HG03469 (cell line): ENCODE data around the gene STARD5.

ENCODE experiments used
- ATAC-seq: cut with Tn5 transposase; IDR thresholded peaks from one replicate; pipeline ENCODE4 v1.9.1; 2021; ENCODE audit warnings: mild to moderate bottlenecking, moderate library complexity, moderate number of reproducible peaks; ENCODE audit not compliant: unreplicated experiment

The STARD5 gene

GRCh38 chr15:81314378-81314777 lies 9.6 kb downstream of the STARD5 start:
- no peak for ATAC-seq

GRCh38 chr15:81313686-81314085 lies 10.3 kb downstream of the STARD5 start:
- ATAC-seq, result no peak

GRCh38 chr15:81312790-81313543 lies 11.0 kb downstream of the STARD5 start:
- ATAC-seq, result no peak

GRCh38 chr15:81311752-81312464 lies 12.0 kb downstream of the STARD5 start:
- peak; percentile 47 for ATAC-seq

- ATAC-seq, result no peak
Measured at GRCh38 chr15:81310480-81310879, 13.5 kb downstream of the STARD5 start.

DNA sequence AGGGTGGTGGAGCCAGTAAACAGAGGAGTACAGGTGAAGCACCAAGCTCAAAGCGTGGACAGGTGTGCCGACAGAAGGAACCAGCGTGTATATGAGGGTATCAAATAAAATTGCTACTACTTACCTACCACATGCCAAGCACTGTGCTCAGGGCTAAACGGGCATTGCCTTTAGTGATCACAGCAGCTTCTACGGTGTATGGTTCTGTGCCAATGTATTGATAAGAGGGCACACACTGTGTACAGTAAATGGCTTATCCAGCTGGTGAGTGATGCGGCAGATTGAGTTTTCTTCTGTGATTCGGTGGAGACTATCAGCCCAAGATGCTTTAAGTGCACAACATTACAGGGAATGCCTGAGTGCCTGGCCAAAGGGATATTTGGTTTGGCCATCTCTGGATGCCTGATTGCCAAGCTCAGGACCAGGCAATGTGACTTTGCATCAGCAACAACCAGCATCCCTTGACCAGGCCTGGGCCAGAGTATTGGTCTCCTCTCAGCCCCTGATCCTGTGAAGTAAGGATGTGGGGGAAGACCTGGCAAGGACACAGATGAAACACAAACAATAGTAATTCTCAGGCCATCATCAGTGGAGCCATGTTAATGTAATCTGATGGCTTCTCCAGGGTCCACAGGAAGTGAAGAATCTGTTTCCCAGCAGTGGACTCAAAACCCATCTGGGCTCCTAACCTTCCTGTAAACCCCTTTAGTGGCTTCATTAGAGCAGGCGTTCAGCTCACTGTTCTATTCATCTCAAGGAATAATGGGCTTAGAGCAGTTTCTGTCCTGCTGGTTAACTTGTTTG lies 14.1 kb downstream of the STARD5 start:
- no peak for ATAC-seq

DNA sequence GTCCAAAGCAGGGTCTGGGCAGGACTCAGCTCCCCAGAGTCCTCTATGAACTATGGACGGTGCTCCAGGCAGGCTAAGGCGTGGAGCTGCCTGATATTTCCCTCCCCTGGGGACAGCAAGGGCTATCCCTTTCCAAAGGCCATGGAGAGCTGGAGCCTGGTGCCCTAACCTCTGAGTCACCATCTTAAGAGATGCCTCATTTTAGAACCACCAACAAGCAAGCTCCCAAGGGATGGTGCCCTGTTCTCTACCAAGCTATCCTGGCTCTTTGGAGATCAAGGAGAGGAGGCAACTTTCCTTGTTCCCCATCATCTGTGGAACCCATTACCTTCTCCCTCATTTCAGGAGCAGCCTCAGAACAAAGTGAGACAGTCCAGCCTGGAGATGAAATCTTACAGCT lies 15.7 kb downstream of the STARD5 start:
- ATAC-seq, result no peak

GRCh38 chr15:81304226-81304625 lies 19.7 kb downstream of the STARD5 start:
- no peak for ATAC-seq

DNA sequence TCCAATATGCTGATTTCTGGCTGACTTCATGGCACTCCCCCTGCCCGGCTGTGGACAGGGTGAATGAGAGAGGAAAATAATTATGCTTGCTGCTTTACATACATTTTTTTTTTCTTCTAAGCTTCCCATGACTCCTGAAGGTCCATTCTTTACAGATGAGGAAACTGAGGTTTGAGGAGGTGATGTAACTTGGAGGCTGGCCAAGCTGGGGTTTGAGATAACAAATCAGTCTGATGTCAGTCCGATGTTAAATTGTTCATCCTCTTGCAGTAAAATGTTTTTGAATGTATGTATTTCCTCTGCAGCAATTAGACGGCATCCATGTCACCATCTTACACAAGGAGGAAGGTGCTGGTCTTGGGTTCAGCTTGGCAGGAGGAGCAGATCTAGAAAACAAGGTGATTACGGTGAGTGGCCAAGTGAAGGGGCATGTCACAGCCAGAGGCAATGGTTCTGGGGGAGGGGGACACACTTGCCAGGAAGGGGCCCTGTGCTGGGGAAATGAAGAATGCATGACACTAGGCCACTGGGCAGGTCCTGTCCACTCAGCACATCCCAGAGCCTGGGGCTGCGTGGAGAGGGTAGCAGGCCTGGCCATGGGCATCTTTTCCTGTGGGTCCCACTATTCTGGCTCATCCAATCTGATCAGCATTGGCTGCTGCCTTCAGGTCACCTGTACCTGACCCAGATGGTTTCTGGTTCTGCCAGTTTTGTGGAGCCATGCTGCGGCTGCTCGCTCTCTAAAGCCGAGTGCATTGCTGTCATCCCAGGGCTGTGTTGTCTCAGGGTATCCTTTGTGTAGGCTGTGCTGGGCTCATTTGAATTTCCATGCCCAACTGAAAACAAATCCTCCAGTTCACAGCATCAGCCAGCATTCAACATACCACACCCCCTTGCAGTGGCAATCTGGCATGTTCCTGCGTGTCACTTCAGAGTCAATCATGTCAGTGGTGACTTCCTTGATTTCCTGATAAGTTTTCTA lies 20.4 kb downstream of the STARD5 start:
- ATAC-seq, result no peak

- no peak for ATAC-seq
Measured at GRCh38 chr15:81302701-81303109, 21.2 kb downstream of the STARD5 start.

DNA sequence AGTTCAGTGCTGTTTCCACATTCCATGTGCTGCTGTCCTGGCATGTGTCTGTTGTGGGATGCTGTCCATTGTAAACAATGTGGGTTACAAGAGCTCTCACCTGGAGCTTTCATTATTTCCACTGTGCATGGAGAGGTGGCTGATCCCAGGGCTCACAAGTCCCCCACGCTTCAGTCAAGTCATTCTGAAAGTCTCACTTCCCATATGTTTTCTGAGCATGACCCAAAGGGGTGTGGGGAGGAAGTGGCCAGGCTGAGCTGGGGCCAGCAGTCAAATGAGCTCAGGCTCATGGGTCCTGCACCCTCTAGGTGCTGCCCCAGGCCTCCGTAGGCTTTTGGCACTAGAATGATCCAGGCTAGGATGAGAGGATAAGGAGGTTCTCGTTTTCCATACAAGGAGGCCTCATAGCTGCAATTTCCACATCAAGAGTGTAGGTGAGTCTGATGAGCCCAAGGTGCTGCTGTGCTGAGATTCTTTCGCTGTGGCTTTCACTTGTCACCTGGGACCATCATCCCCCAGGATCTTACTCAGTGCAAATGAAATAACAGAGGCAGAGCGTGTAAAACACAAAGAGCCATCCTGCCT lies 22.0 kb downstream of the STARD5 start:
- ATAC-seq, result peak; percentile 66

DNA sequence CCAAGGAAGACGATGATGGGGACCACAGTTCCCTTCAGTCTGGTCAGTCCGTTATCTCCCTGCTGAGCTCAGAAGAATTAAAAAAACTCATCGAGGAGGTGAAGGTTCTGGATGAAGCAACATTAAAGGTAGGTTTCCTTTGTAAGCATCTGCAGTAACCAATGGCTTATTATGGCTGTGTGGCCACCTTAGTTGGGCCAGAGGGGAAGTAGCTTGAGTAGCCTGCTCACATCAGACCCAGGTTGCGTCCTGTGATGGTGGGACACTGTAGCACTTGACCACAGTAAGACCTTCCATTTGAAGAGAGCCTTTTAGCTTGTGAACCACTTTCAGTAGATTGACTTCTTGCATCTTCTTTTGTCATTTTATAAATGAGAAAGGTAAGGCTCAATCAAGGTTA lies 22.6 kb downstream of the STARD5 start:
- ATAC-seq, result no peak

DNA sequence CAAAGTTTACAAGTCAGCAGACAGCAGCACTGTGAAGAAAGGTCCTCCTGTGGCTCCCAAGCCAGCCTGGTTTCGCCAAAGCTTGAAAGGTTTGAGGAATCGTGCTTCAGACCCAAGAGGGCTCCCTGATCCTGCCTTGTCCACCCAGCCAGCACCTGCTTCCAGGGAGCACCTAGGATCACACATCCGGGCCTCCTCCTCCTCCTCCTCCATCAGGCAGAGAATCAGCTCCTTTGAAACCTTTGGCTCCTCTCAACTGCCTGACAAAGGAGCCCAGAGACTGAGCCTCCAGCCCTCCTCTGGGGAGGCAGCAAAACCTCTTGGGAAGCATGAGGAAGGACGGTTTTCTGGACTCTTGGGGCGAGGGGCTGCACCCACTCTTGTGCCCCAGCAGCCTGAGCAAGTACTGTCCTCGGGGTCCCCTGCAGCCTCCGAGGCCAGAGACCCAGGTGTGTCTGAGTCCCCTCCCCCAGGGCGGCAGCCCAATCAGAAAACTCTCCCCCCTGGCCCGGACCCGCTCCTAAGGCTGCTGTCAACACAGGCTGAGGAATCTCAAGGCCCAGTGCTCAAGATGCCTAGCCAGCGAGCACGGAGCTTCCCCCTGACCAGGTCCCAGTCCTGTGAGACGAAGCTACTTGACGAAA lies 24.2 kb downstream of the STARD5 start:
- no peak for ATAC-seq

DNA sequence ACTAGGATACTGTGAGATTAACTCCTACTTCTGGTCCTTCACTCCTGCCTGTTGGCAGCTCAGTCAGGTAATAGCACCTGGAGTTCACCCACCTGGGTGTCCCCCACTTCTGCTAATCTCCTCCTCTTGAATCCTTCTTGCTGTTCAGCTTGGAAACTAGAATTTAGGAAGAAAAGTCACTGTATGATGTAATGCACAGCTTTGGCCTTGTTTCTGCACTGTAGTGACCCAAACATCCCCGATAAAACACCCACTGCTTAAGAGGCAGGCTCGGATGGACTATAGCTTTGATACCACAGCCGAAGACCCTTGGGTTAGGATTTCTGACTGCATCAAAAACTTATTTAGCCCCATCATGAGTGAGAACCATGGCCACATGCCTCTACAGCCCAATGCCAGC lies 24.8 kb downstream of the STARD5 start:
- no peak for ATAC-seq

- ATAC-seq, result no peak
Measured at GRCh38 chr15:81298611-81299010, 25.3 kb downstream of the STARD5 start.

GRCh38 chr15:81297603-81298575 lies 26.1 kb downstream of the STARD5 start:
- no peak for ATAC-seq

DNA sequence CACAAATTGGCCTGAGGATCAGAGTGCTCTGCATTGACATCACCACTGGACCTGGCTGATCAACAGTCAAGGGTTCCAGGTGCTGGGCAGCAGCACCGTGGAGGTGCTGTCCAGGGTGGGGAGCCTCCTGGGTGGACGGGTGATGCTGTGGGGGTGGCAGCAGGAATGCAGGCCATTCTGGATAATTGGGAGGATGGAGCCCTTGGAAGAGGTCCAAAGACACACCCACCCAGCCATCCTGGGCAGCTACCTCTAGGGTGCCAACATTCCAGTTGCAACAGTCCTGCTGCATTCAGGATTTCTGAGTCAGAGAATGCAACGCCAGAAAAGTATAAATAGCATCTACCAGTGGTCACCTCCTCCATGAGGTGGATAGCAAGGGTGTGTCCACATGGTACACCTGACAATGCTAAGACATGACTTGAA lies 26.8 kb downstream of the STARD5 start:
- no peak for ATAC-seq

GRCh38 chr15:81296673-81297072 lies 27.3 kb downstream of the STARD5 start:
- peak; percentile 33 for ATAC-seq
